ENCODE data around the gene GPR78. TPM values are rescaled to one million over a fixed set of nuclear protein-coding genes. Genes with fewer than 3 reads are reported as not detected.

The GPR78 gene
- polyA plus RNA-seq, 1 donor (not counting 4 experiments of a cell fraction or from before 2014, with no cell fraction given): not detected

GRCh38 chr4:8589336-8589735 lies 9.1 kb downstream of the GPR78 start:
- dilution Hi-C loops (cut with MboI; ENCODE audit: extremely low pct_ligation_motif_present, low sequenced_read_pairs): no loop called here
- FAIRE-seq (no peak), DNase-seq (ENCODE audit: low read depth, low spot score) (no peak)
- Histone ChIP-seq H3K9me3 (ENCODE audit: control insufficient read depth, low read depth, low read length) (no peaks in the 10 kb centered on the region), H3K36me3 (ENCODE audit: control insufficient read depth in 2 of 2, extremely low read depth in 1 of 2, insufficient read depth in 2 of 2, low read length in 2 of 2) (no peaks in the 10 kb centered on the region), H3K9ac (ENCODE audit: control insufficient read depth, extremely low read depth, insufficient read depth, low read length) (no peak overlapping the region), H3K4me1 (ENCODE audit: control insufficient read depth, extremely low read depth, insufficient read depth, low read length) (no peaks in the 10 kb centered on the region), H3K27ac (ENCODE audit: control insufficient read depth, insufficient read depth, low read length) (no peak overlapping the region), H3K27me3 (ENCODE audit: control insufficient read depth, extremely low read depth, insufficient read depth, low read length) (peaks cover 42% of the 10 kb centered on the region), H3K4me2 (ENCODE audit: control insufficient read depth, extremely low read depth, insufficient read depth, low read depth, low read length) (no peak overlapping the region), H3K79me2 (ENCODE audit: control insufficient read depth, insufficient read depth, low read length) (no peaks in the 10 kb centered on the region), H4K20me1 (ENCODE audit: control insufficient read depth, extremely low read depth, insufficient read depth, low read length) (no peaks in the 10 kb centered on the region), H3K9me1 (ENCODE audit: control insufficient read depth, extremely low read depth, insufficient read depth, low read length) (no peaks in the 10 kb centered on the region), H2AFZ (ENCODE audit: control insufficient read depth, low read length) (no peak overlapping the region), H3K4me3 (ENCODE audit: control insufficient read depth in 2 of 3, extremely low read depth in 1 of 3, insufficient read depth in 2 of 3, low read depth in 1 of 3, low read length in 3 of 3) (no peak overlapping the region)
- TF ChIP-seq EZH2 (IDR thresholded peaks at IDR 0.05; ENCODE audit: low read length): no peak

GRCh38 chr4:8589823-8590545 lies 9.8 kb downstream of the GPR78 start:
- H3K36me3 ChIP-seq (ENCODE audit: control insufficient read depth in 2 of 2, extremely low read depth in 1 of 2, insufficient read depth in 2 of 2, low read length in 2 of 2): no peaks in the 10 kb centered on the region
- no peak overlapping the region for H3K9ac ChIP-seq (ENCODE audit: control insufficient read depth, extremely low read depth, insufficient read depth, low read length)
- TF ChIP-seq EZH2 (IDR thresholded peaks at IDR 0.05; ENCODE audit: low read length) (no peak), CTCF (optimal IDR thresholded peaks at IDR 0.05 in 1 of 3, IDR thresholded peaks at IDR 0.05 in 1 of 3, conservative IDR thresholded peaks at IDR 0.05 in 1 of 3; ENCODE audit: extremely low read depth in 1 of 3, insufficient read depth in 2 of 3, low read length in 3 of 3) (no peak)
- H3K4me1 ChIP-seq (ENCODE audit: control insufficient read depth, extremely low read depth, insufficient read depth, low read length): no peaks in the 10 kb centered on the region
- no peak overlapping the region for H3K4me2 ChIP-seq (ENCODE audit: control insufficient read depth, extremely low read depth, insufficient read depth, low read depth, low read length)
- no peak overlapping the region for H3K4me3 ChIP-seq (ENCODE audit: control insufficient read depth in 2 of 3, extremely low read depth in 1 of 3, insufficient read depth in 2 of 3, low read depth in 1 of 3, low read length in 3 of 3)
- dilution Hi-C loops (cut with MboI; ENCODE audit: extremely low pct_ligation_motif_present, low sequenced_read_pairs): no loop called here
- no peak for FAIRE-seq
- no peak for DNase-seq (ENCODE audit: low read depth, low spot score)
- H3K79me2 ChIP-seq (ENCODE audit: control insufficient read depth, insufficient read depth, low read length): no peaks in the 10 kb centered on the region
- peaks cover 40% of the 10 kb centered on the region for H3K27me3 ChIP-seq (ENCODE audit: control insufficient read depth, extremely low read depth, insufficient read depth, low read length)
- H3K9me3 ChIP-seq (ENCODE audit: control insufficient read depth, low read depth, low read length): no peaks in the 10 kb centered on the region
- no peak overlapping the region for H3K27ac ChIP-seq (ENCODE audit: control insufficient read depth, insufficient read depth, low read length)
- no peak overlapping the region for H2AFZ ChIP-seq (ENCODE audit: control insufficient read depth, low read length)
- H4K20me1 ChIP-seq (ENCODE audit: control insufficient read depth, extremely low read depth, insufficient read depth, low read length): no peaks in the 10 kb centered on the region
- no peaks in the 10 kb centered on the region for H3K9me1 ChIP-seq (ENCODE audit: control insufficient read depth, extremely low read depth, insufficient read depth, low read length)

- H3K27ac ChIP-seq (ENCODE audit: control insufficient read depth, insufficient read depth, low read length): no peak overlapping the region
- dilution Hi-C loops (cut with MboI; ENCODE audit: extremely low pct_ligation_motif_present, low sequenced_read_pairs): no loop called here
- no peak for DNase-seq (ENCODE audit: low read depth, low spot score)
Measured at GRCh38 chr4:8590546-8590880, 10.3 kb downstream of the GPR78 start.

More at GRCh38 chr4:8590546-8590880, 10.3 kb downstream of the GPR78 start:
- Histone ChIP-seq H3K4me3 (ENCODE audit: control insufficient read depth in 2 of 3, extremely low read depth in 1 of 3, insufficient read depth in 2 of 3, low read depth in 1 of 3, low read length in 3 of 3) (no peak overlapping the region), H3K9me1 (ENCODE audit: control insufficient read depth, extremely low read depth, insufficient read depth, low read length) (no peaks in the 10 kb centered on the region), H3K79me2 (ENCODE audit: control insufficient read depth, insufficient read depth, low read length) (no peaks in the 10 kb centered on the region), H4K20me1 (ENCODE audit: control insufficient read depth, extremely low read depth, insufficient read depth, low read length) (no peaks in the 10 kb centered on the region), H3K27me3 (ENCODE audit: control insufficient read depth, extremely low read depth, insufficient read depth, low read length) (peaks cover 37% of the 10 kb centered on the region), H3K9ac (ENCODE audit: control insufficient read depth, extremely low read depth, insufficient read depth, low read length) (no peak overlapping the region), H3K36me3 (ENCODE audit: control insufficient read depth in 2 of 2, extremely low read depth in 1 of 2, insufficient read depth in 2 of 2, low read length in 2 of 2) (no peaks in the 10 kb centered on the region), H3K9me3 (ENCODE audit: control insufficient read depth, low read depth, low read length) (no peaks in the 10 kb centered on the region), H3K4me1 (ENCODE audit: control insufficient read depth, extremely low read depth, insufficient read depth, low read length) (no peaks in the 10 kb centered on the region), H2AFZ (ENCODE audit: control insufficient read depth, low read length) (no peak overlapping the region), H3K4me2 (ENCODE audit: control insufficient read depth, extremely low read depth, insufficient read depth, low read depth, low read length) (no peak overlapping the region)
- no peak for FAIRE-seq
- no peak for TF ChIP-seq EZH2 (IDR thresholded peaks at IDR 0.05; ENCODE audit: low read length)
- TF ChIP-seq CTCF (optimal IDR thresholded peaks at IDR 0.05 in 1 of 3, IDR thresholded peaks at IDR 0.05 in 1 of 3, conservative IDR thresholded peaks at IDR 0.05 in 1 of 3; ENCODE audit: extremely low read depth in 1 of 3, insufficient read depth in 2 of 3, low read length in 3 of 3): no peak
